ENCODE data around the gene LMO3.

DNA sequence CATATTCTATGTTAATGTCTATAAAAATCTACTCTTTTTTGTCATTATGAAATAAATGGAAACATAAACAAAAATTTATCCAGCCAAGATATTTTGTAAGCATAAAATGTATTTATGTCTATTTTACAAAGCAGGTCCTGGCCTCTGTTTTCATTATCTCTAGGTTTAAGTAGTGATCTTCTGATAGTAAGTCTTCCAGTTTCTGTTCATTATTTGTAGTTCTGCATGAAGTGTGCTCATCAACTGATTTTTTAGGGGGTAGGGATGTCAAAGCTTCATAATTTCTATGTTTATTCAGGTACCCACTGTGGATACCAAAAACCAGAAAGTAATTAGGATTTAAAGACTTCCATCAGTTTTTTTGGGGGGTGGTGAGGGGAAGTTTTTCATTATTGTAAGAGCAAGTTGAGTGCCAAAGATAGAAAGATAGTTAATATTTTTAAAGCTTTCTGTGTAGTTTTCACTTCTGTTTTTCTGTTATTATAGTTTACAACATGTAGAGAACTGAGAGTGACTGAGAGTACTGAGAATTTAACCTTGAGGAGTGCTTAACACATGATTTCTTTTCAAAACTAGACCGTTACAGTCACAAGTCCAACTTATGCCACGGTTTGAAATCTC lies 30.6 kb upstream of the LMO3 start:
- TF ChIP-seq EZH2 (optimal IDR thresholded peaks at IDR 0.05; ENCODE audit: low read depth, low read length), result no peak
- TF ChIP-seq, protein P1, sequence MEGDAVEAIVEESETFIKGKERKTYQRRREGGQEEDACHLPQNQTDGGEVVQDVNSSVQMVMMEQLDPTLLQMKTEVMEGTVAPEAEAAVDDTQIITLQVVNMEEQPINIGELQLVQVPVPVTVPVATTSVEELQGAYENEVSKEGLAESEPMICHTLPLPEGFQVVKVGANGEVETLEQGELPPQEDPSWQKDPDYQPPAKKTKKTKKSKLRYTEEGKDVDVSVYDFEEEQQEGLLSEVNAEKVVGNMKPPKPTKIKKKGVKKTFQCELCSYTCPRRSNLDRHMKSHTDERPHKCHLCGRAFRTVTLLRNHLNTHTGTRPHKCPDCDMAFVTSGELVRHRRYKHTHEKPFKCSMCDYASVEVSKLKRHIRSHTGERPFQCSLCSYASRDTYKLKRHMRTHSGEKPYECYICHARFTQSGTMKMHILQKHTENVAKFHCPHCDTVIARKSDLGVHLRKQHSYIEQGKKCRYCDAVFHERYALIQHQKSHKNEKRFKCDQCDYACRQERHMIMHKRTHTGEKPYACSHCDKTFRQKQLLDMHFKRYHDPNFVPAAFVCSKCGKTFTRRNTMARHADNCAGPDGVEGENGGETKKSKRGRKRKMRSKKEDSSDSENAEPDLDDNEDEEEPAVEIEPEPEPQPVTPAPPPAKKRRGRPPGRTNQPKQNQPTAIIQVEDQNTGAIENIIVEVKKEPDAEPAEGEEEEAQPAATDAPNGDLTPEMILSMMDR (IDR thresholded peaks at IDR 0.05; ENCODE audit: low read length), result no peak

Data from MM.1S (cell line).